AML-193 (cell line): ENCODE measurements around the gene ACOX2.
"Not testable (repeated sequence)": the region's sequence is repeated elsewhere in the genome, so short reads cannot be mapped to it uniquely, and the experiment has no call there.

Experiments used
- DNase-seq, 2 experiments: peaks; one replicate each; lab custom pipeline; 2025; lab: John Stamatoyannopoulos, UW

The ACOX2 gene

DNA sequence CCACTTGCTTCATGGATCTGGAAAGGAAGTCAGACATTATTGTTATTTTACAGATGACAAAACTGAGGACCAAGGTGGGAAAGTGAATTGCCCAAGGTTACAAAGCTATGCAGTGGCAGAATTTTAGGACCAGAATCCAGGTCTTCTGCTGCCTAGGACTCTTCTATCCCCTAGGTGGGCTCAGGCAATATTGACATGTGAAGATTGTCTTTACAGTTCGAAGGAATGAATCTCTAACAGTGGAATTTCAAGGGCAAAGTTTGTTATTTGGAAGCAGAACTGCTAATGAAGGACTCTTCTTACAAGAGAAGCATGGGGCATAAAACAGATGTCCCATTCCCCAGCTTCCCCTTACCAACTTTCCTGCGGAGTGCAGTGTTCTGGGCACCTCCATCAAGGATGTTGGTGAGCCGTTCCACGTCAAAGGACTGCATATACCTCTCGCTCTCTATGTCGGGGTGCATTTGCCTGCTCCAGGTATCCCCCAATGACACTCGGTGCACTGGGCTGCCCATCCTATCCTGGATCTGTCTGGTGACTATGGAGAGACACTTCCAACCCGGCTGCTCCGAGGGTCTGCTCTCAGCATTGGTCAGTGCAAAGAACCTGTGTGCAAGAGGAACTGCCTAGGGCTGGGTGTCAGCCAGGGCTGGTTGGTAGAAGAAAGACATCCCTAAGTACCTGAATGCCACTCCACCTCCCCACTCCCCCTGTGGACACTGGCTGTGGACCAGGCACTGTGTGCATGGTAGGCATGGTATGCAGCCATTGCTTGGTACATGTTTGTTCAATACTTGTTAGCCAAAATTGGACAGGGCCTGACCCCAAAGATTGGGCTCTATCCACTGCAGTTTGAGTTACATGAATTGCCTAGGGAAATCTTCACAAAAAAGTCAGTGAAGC is 2.1 kb downstream of the ACOX2 start:
- DNase-seq, result no peak

- peak; percentile 79 to 82 for DNase-seq
Measured at GRCh38 chr3:58532794-58533220, 4.2 kb downstream of the ACOX2 start.

DNA sequence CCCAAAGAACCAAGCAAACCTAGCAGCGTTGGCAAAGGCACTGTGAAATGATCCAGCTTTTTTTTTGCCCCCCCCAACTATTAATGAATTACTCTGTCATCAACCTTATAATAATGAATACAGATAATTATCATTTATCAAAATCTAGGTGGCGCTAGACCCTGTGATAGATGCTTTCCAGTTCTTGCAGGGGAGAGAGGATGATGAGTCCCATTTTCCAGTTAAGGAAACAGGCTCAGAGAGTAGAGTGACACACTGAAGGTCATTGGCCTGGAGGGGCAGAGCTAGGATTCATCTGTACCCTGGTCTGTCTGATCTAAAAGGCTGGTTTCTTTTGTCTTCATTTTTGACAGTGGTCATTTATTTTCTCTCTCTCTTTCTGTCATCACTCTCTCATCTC is 5.0 kb downstream of the ACOX2 start:
- DNase-seq, result peak; percentile 47 to 49

- DNase-seq, result no peak
Measured at GRCh38 chr3:58531555-58531954, 5.4 kb downstream of the ACOX2 start.

GRCh38 chr3:58530354-58530865 is 6.6 kb downstream of the ACOX2 start:
- DNase-seq, result no peak

GRCh38 chr3:58529516-58530353 is 7.3 kb downstream of the ACOX2 start:
- peak in 1 of 2 experiments; percentile 25 for DNase-seq

DNA sequence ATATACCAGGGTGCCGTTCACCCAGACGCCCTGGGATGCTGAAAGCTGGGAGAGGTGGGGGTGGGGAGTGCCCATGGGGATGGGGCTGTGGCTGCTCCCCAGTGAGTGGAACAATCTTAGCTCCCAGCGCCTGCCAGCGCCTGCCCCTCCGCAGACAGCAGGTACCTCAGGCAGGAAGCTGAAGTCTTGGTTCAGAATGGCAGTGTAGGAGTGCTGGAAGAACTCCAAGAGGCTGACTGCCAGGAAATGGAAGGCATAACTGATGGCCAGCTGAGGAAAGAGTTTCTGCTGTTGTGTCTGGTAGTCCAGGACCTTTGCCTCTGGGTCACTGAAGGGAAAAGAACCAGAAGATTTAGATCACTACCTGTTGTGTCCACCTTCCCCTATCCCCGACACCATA is 8.4 kb downstream of the ACOX2 start:
- peak; percentile 13 to 22 for DNase-seq

GRCh38 chr3:58527440-58527839 is 9.6 kb downstream of the ACOX2 start:
- not testable (repeated sequence) for DNase-seq

DNA sequence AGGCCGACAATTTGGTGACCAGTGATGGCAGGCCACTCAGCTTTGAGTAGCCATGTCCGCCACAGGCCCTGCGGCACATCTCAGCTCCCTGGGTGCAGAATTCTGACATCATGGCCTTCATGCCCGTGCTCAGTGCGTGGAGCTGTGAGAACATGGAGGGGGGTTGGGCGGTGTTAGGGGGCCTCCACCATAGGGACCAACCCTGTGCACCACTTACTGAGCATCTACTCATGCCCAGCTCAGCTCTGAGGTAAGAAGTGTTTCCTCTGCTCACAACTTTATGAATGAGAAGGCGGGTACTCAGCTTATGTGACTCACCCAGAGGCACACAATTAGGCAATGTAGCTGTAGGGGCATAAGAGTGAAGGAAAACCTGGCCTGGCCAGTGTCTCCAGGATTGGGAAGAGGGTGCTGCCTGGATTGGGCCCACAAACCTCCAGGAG is 10.5 kb downstream of the ACOX2 start:
- DNase-seq, result peak; percentile 85 to 89

- no peak for DNase-seq
Measured at GRCh38 chr3:58524326-58524888, 12.6 kb downstream of the ACOX2 start.

DNA sequence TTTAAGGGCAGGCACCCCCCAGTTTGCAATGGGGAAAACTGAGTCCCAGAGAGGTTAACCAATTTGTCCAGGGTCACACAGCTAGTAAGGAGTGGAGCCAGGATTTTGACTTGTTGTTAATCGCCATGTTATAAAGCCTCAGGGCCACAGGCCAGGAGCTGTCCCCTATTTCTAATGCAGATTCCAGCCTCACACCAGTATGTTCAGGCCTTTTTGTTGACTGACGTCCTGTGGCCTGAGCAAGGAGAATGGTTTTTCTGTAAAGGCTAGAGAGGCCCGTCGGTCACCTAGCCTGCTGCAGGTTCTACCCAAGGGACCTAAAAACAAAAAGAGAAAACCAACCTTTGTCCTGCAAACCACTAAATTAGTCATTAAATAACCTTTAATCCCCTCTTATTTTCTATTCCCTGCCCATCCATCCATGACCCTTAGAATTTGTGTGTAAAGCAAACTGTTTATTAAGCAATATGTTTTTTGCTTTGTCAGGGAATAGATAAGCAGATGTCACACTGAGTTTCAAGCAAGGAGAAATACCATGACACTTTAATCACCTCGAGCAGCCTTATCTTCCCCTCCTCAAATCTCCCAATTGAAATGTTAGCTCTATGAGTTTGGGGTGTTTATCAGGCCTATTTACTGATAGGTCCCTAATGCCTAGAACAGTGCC is 14.1 kb downstream of the ACOX2 start:
- no peak for DNase-seq

DNA sequence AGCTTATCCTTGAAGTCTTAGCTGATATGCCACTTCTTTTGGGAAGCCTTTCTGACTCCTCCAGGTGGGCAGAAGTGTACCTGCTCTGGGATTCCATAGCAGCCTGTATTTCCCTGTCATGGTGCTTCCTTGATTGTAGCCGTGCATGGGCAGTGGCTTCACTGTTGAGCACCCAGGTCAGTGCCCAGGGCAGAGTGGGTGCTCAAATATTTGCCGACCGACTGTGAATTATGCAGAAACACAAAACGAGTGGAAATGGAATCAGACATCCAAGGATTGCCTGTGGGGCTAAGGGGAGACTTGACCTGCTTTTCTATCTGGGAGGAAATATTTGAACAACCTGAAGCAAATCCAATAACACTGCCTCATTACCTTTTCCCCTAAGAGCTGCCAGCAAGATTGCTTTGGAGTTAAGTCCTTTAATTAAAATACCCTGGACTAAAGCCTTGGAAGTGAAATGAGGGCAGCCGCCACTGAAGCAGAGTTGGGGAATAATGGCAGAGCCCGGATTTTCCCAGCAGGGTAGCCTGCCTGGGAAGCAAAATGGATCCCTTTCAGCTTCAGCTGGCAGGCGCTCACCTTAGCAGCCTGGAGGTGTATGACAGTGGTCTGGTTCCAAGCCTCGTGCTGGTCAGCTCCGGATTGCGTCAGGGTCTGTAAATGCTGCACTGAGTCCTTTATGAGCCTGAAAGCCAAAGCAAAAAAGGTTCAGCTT is 14.9 kb downstream of the ACOX2 start:
- no peak for DNase-seq

- no peak for DNase-seq
Measured at GRCh38 chr3:58521336-58521670, 15.7 kb downstream of the ACOX2 start.

DNA sequence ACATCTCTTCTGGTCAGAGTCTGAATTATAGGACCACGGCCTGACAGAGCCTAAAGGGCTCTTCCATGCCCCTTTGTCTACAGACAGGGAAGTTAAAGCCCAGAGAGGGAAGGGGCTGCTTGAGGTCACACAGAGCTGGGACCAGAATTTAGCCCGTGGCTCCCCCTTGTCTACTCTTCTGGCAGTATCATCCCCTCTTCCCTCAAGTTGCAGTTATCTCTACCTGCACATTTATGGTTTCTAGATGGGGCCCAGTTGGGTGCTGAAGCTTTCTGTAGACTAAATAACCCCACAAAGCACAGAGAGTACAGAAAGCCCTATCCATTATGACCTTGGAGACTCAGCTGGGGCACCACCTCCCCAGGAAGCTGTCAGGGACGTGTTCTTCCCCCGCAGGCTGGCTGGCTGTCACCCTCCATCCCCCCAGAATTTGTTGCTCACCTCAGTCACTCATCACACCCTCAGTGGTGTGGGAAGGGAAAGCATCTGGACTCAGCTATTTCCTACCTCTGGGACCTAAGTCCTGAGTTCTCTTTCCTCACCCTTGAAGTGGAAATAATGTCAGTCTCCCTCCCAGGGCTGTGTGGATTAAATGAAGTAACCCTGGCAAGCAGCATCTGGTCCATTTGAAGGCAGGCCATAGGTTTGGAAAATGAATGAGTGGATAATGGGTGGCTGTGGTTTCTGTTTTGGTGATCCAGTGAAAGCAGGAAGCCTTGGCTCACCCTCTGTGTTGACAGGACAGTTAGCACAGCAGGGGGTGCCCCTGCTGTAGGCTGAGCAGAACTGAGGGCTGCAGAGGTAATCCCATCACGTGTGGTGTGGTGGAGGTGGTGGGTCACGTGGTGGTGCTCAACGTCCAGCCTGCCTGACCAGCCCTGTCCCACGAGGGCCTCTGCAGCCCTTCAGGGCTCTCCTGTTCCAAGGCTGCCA is 16.3 kb downstream of the ACOX2 start:
- DNase-seq, result no peak

- DNase-seq, result no peak
Measured at GRCh38 chr3:58519668-58520402, 17.2 kb downstream of the ACOX2 start.

DNA sequence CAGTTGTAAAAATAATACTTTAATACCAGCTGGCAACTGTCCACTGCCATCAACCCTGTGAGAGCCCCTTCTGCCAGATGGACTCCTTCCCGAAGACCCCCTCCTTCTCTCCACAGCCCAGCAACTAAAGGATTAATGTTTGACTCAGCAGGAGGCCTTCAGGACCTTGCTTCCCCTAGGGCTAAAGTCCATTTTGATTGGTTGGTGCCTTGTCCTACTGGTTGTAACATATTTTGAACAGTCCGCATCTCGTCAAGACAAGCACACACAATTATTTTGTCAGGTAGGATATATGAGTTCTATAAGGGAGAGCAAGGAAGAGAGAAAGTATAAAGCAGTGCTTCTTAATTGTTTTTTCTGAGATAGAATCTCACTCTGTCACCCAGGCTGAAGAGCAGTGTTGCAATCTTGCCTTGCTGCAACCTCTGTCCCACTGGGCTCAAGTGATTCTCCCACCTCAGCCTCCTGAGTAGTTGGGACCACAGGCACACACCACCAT is 18.6 kb downstream of the ACOX2 start:
- DNase-seq, result no peak

DNA sequence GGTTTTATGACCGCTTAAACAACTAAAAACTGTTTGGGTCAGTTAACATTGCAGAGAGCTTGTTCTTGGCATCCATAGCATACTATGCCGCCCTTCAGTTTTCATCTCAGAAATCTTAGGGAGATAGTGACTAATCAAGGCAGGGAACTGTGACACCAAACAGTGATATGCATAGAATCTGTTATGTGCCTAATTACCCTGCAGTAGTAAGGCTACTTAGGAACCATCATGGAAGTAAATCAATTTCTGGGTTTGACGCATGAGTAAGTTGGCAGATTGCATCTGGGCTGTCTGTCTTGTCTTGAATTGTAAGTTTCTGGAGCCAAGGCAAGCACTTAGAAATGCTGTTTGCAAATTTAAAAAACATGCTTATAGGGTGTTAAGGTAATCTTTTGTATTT is 22.6 kb downstream of the ACOX2 start:
- DNase-seq, result no peak

DNA sequence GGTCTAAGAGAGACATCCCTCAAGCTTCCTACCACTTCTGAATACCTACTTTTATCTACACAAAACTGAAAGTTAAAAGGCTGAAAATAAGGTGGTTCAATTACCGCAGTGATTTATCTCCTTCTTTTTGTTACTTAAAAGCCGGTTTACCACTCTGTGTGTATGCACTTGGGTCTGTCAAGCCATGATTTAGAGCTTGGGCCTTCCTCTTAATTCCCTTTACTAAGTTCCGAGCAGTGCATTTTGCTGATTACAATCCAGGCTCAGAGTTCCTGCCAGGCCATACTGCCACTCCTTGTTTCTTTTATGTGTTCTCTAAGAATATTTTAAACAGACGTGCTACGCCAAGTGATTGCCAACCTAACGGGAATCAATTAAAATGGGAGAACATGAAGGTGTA is 28.6 kb downstream of the ACOX2 start:
- DNase-seq, result no peak
